Posterior vena cava (tissue), 2 donors: Measurements from ENCODE around the gene NPSR1. TPM values are rescaled to one million over a fixed set of nuclear protein-coding genes. Genes with fewer than 3 reads are reported as not detected.
"Not testable (repeated sequence)": the region's sequence is repeated elsewhere in the genome, so short reads cannot be mapped to it uniquely, and the experiment has no call there.

Experiments
- DNase-seq: peaks from one replicate; pipeline ENCODE4 v3.0.0-alpha.2; 2020; ENCODE audit warnings: low spot score
- intact Hi-C, 2 donors: fragments of 100-400 bp; cut with DNase I; formaldehyde crosslinking; loops; one replicate each; pipeline versions ENCODE4 v1.14.1 to v1.14.2; 2022 to 2023
- long read RNA-seq, 2 donors: library from polyadenylated mRNA; unstranded; transcript quantifications; one replicate each; pipeline ENCODE4 v2.0.0, GENCODE V29; 2020 to 2021
- total RNA-seq, 2 donors: library from RNA; stranded (reverse); fragmentation: NEBNext Ultra II Directional; extraction: Animal tissue kit (Norgen Biotek cat#: 25700); gene quantifications; one replicate each; pipeline ENCODE4 v1.2.1, GENCODE V29; 2021
- donor health status: DM: yes; HTN: yes; CAD: no.
- donor health status: DM: yes; HTN: yes; CAD: no.

The NPSR1 gene
- total RNA-seq, result not detected
- long read RNA-seq, donor 1, result 0 reads
- long read RNA-seq, donor 2, result 0 reads

- intact Hi-C loops, result no loop called here
- DNase-seq, result no peak
Observed at GRCh38 chr7:34657632-34658268, at the start of gene NPSR1. Gene NPSR1 (plus strand): TSS chr7:34658218. CDS start chr7:34658413, 195 bp downstream.

GRCh38 chr7:34612661-34613060, 45.4 kb upstream of the NPSR1 start:
- intact Hi-C loops, result no loop called here
- no peak for DNase-seq

GRCh38 chr7:34620425-34620824, 37.6 kb upstream of the NPSR1 start:
- DNase-seq, result no peak
- intact Hi-C loops, result no loop called here

GRCh38 chr7:34622182-34622581, 35.8 kb upstream of the NPSR1 start:
- no peak for DNase-seq
- intact Hi-C loops, result no loop called here

GRCh38 chr7:34622771-34623250, 35.2 kb upstream of the NPSR1 start:
- DNase-seq, result no peak
- intact Hi-C loops, result no loop called here

GRCh38 chr7:34628618-34629017, 29.4 kb upstream of the NPSR1 start:
- DNase-seq, intact Hi-C loops: not testable (repeated sequence)

- intact Hi-C loops, result no loop called here
- DNase-seq, result no peak
Observed at GRCh38 chr7:34652809-34653208, 5.2 kb upstream of the NPSR1 start.

- intact Hi-C loops, result no loop called here
- no peak for DNase-seq
Observed at GRCh38 chr7:34653787-34654186, 4.2 kb upstream of the NPSR1 start.

- DNase-seq, result no peak
- intact Hi-C loops, result no loop called here
Observed at GRCh38 chr7:34655384-34655783, 2.6 kb upstream of the NPSR1 start.

GRCh38 chr7:34656041-34656440, 2.0 kb upstream of the NPSR1 start:
- intact Hi-C loops, result no loop called here
- DNase-seq, result no peak

- intact Hi-C loops, result no loop called here
- no peak for DNase-seq
Observed at GRCh38 chr7:34659472-34660075, 1.6 kb downstream of the NPSR1 start.

GRCh38 chr7:34662058-34662708, 4.2 kb downstream of the NPSR1 start:
- no peak for DNase-seq
- intact Hi-C loops, result no loop called here

- intact Hi-C loops, result no loop called here
- DNase-seq, result no peak
Observed at GRCh38 chr7:34664755-34665154, 6.7 kb downstream of the NPSR1 start.

- intact Hi-C loops, result no loop called here
- no peak for DNase-seq
Observed at GRCh38 chr7:34672430-34672829, 14.4 kb downstream of the NPSR1 start.

GRCh38 chr7:34673066-34673465, 15.0 kb downstream of the NPSR1 start:
- DNase-seq, result no peak
- intact Hi-C loops, result no loop called here

- no peak for DNase-seq
Observed at GRCh38 chr7:34675749-34676374, 17.8 kb downstream of the NPSR1 start.

GRCh38 chr7:34677491-34677890, 19.5 kb downstream of the NPSR1 start:
- intact Hi-C loops, result no loop called here
- no peak for DNase-seq

More at GRCh38 chr7:34675749-34676374, 17.8 kb downstream of the NPSR1 start:
- intact Hi-C loops, result no loop called here

GRCh38 chr7:34687529-34687928, 29.5 kb downstream of the NPSR1 start:
- intact Hi-C loops, result no loop called here
- DNase-seq, result no peak

GRCh38 chr7:34696415-34696814, 38.4 kb downstream of the NPSR1 start:
- DNase-seq, result no peak
- intact Hi-C loops, result no loop called here

- DNase-seq, result no peak
- intact Hi-C loops, result no loop called here
Observed at GRCh38 chr7:34709771-34710170, 51.8 kb downstream of the NPSR1 start.
